Activated CD4-positive, alpha-beta T cell treated with anti-CD3 and anti-CD28 coated beads, Interleukin-2, amount 50 U/mL, for 1 hour (primary cell): ENCODE results near the gene MMP10.
"Not testable (repeated sequence)": the region's sequence is repeated elsewhere in the genome, so short reads cannot be mapped to it uniquely, and the experiment has no call there.

Source experiments
- DNase-seq: peaks from one replicate; pipeline ENCODE4 v3.0.0-alpha.2; 2020

The MMP10 gene

DNA sequence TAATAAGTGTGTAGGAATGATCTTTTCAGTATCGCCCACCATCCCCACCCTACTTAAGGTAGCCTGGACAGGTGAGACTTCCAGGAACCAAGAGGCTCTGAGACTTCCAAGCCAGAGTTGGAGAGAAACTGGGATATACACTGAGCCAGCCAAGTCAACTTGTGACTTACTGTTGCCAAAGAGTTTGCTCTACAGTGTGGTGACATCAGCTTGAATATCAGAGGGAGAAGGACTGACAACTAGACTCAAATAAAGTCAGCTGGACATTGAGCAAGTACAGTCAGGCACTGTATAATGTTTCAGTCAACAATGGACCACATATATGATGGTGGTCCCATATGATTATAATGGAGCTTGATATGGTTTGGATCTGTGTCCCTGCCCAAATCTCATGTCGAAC lies 1.2 kb upstream of the MMP10 start:
- DNase-seq: no peak

DNA sequence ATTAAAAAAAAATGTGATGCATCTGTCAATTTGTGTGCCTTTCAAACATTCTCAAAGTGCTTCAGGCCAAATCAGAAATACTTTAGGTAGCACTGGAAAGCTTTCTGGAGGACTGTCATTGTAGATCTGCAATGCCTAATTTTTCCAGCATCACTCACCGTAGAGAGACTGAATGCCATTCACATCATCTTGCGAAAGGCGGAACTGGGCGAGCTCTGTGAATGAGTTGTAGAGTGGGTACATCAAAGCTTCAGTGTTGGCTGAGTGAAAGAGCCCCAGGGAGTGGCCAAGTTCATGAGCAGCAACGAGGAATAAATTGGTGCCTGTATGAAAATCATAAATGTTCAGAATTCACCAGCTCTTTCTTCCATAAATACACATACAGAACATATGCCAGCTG lies 4.0 kb downstream of the MMP10 start:
- no peak for DNase-seq

GRCh38 chr11:102773386-102773785 lies 7.0 kb downstream of the MMP10 start:
- no peak for DNase-seq

DNA sequence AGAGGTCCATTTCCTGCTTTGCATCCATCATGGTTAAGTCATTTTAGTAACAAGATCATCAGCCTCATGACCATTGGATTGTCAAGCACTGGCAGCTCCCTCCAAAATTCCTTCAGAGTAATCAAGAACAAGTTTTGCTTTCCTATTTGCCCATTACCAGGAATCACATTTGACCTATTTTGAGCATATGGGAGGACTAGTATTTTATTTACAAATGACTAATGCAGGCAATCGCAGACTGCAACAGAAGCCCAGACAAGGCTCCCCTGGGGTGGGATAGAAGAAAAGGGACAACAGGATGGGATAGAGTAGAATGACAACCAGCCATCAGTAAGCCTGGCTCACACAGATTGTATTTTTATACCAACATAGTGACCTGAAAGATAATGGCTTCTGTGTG lies 9.1 kb downstream of the MMP10 start:
- no peak for DNase-seq

DNA sequence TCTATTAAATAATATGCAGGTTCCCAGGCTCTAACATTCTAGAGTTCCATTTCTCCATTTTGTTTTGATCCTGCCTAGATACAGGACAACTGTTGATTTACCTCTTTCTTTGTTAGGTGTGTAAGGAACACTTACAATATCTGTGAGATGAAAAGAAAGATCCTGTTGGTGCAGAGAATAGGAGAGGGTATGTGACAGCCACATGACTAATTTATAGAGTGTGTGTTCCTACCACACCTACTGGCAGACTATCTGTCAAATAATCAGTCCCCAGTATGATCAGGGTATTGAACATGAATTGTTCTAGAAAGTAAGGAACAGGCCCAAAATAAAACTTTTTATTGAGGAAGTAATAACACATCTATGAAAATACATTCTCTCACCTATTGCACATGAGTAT lies 10.2 kb downstream of the MMP10 start:
- DNase-seq: no peak

- DNase-seq: no peak
These were observed 12.6 kb downstream of the MMP10 start for GRCh38 chr11:102767800-102768199.

GRCh38 chr11:102763440-102763839 lies 17.0 kb downstream of the MMP10 start:
- no peak for DNase-seq

GRCh38 chr11:102762361-102762767 lies 18.1 kb downstream of the MMP10 start:
- no peak for DNase-seq

GRCh38 chr11:102761646-102762238 lies 18.7 kb downstream of the MMP10 start:
- DNase-seq: no peak

GRCh38 chr11:102760344-102761035 lies 19.9 kb downstream of the MMP10 start:
- no peak for DNase-seq

DNA sequence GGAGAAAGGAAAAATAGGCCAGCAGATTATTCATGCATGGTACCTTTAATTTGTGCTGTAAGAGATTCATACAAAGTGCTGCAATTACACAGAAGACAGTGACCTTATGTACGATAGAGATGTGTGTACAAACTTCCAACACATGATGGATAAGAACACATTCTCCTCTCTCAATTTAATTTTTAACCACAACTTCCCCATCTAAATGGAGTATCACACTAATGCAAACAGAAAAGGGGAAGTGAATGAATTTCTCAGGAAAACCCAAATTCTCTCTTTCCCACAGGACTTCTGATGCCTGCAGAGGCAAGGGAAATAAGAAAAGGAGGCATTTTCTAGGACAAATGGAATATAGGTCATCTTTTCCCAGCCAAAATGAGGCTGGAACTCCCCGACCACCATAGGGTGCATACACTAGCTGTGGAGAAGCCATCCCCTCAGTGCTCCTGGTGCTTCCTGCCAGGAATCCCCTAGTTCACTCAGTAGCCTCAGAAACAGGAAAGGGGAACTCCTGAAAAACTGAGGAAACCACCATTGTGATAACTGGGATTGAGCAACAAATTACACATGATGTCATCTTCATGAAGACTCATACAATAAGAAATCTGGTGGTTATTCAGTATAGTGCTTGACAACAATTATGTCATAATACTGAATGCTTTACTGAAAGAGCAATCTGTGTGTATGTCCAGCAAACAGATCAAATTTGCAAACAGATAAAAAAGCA lies 22.4 kb downstream of the MMP10 start:
- no peak for DNase-seq

DNA sequence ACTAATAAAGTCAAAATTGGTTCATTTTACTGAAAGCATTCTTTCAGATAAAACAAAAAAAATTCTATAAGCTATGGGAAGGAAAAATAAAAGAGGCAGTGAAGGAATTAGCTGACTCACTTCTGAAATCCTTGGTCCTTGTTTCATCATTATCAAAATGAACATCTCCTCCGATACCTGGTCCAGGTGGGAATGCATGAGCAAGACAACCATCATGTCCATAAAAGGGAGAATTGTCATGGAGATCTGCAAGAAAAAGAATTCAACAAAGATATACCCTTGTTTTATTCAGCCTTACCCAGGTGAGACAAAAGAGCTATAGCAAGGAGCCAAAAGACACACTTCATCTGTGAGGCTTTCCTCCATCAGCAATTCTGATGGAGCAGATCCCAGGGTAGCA lies 27.2 kb downstream of the MMP10 start:
- no peak for DNase-seq

- no peak for DNase-seq
These were observed 28.8 kb downstream of the MMP10 start for GRCh38 chr11:102751673-102752072.

DNA sequence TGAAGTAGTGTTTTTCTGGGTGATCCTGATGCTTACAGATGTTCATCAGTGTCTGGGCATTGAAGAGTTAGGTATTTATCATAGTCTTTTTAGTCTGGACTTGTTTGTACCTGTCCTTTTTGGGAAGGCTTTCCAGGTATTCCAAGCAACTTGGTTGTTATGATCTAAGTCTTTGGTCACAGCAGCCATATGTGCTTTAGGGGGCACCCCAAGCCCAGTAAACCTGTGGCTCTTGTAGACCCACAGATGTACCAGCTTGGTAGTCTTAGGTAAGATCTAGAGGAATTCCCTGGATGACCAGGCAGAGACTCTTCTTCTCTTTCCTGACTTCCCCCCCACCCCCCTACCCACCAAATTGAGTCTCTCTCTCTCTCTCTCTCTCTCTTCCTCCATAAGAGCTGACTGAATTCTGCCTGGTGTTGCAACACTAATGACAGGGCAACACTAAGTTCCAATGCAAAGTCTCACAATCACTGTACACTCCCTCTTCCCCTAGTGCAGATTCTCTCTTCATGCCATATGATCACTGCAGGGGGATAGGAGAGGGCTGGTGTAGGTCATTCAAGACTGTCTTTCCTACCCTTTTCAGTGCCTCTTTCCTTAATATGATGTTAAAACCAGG lies 31.2 kb downstream of the MMP10 start:
- no peak for DNase-seq

DNA sequence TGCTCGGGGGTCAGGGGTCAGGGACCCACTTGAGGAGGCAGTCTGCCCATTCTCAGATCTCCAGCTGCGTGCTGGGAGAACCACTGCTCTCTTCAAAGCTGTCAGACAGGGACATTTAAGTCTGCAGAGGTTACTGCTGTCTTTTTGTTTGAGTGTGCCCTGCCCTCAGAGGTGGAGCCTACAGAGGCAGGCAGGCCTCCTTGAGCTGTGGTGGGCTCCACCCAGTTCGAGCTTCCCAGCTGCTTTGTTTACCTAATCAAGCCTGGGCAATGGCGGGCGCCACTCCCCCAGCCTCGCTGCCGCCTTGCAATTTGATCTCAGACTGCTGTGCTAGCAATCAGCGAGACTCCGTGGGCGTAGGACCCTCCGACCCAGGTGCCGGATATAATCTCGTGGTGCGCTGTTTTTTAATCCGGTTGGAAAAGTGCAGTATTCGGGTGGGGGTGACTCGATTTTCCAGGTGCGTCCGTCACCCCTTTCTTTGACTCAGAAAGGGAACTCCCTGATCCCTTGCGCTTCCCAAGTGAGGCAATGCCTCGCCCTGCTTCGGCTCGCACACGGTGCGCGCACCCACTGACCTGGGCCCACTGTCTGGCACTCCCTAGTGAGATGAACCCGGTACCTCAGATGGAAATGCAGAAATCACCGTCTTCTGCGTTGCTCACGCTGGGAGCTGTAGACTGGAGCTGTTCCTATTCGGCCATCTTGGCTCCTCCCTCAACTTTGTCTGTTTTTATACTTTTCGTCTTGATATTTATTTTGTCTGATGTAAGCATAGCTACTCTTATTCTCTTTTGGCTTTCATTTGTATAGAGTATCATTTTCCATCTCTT lies 33.5 kb downstream of the MMP10 start:
- DNase-seq: not testable (repeated sequence)

DNA sequence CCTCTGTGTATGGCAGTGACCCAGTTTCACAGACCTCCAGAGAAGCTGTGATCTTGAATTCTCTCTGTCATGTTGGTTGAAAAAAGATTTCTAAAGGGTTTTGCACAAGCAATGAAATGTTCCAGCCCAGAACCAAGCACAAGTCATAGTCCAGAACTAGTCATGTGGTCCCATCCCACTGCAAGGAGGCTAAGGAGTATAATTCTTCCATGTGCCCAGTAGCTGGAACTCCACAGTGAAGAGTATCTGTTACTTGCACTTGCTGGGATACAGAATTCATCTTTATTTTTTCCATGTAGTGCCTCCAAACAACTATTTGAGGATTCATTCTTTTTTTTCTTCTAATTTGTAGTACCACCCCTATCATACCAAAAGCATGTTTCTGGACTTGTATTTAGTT lies 45.8 kb downstream of the MMP10 start:
- no peak for DNase-seq

- peak; percentile 5 for DNase-seq
These were observed 47.1 kb downstream of the MMP10 start for GRCh38 chr11:102733232-102733875.

GRCh38 chr11:102730944-102731343 lies 49.5 kb downstream of the MMP10 start:
- not testable (repeated sequence) for DNase-seq

GRCh38 chr11:102729849-102730815 lies 50.3 kb downstream of the MMP10 start:
- DNase-seq: no peak

DNA sequence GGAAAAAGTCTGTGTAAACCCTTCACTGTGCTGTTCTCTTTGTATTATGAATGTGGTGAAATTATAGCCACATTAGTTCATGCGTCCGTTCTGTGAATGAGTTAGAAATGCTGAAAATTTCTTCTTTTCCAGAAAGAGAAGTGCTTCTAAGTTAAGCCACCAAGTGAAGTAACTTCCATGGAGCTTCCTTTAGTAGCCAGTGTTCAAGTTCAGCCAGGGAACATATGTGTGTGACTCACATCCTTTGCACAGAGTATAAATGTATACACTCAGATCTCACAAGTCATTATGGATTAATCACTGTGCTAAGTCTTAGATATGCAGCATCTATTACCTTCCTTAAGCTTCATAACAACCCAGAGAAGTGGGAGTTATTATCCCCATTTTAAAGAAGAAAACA lies 52.5 kb downstream of the MMP10 start:
- no peak for DNase-seq

DNA sequence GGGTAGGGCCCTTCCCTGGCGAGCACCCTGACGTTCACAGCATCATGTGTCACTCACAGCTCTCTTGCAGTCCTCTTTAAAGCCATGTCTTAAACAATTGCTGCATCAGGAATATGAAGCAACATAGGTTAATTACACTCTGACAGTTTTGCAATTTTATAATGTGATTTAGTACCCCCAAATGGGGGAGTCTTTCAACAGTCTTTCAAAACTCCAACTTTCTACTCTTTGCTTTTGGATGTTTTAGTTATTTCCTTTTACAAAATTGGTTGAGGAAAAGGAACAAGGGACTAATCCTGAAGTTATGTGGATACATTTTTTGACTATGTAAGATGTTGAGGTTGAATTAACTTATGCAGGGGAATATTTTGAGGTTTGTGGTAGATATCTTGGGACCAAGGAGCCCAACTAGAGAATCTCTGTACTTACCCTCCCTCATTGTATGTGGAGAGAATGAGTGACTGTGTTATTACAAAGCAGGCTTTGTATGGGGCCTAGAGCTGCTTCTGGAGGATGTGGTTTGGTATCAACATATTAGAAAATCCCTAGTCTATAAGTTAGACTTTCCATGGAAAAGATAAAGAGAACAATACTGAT lies 55.4 kb downstream of the MMP10 start, which contains the start of gene MMP8:
Gene MMP8 (minus strand): TSS at position 51 of the 597 bp plus-strand sequence. CDS start 99 bp downstream, outside the sequence.
- no peak for DNase-seq
